Neural crest cell (in vitro differentiated cells): ENCODE data around the gene MICAL3. TPM values are rescaled to one million over a fixed set of nuclear protein-coding genes. Genes with fewer than 3 reads are reported as not detected.
"Not testable (repeated sequence)": the region's sequence is repeated elsewhere in the genome, so short reads cannot be mapped to it uniquely, and the experiment has no call there.

Source experiments
- DNase-seq: peaks from one replicate; pipeline ENCODE4 v3.0.0; 2021; ENCODE audit warnings: low read depth, mixed read lengths, low spot score
- H3K27ac Mint-ChIP-seq: one replicate; pipeline ENCODE4 v1.8.0; 2021; ENCODE audit warnings: mild to moderate bottlenecking, mixed read lengths; ENCODE audit not compliant: unreplicated experiment
- H3K27me3 Mint-ChIP-seq: 2 replicates; pipeline ENCODE4 v1.8.0; 2021; ENCODE audit warnings: low read depth, mild to moderate bottlenecking, mixed read lengths
- H3K36me3 Mint-ChIP-seq: 2 replicates; pipeline ENCODE4 v1.8.0; 2021; ENCODE audit warnings: low read depth, mild to moderate bottlenecking, mixed read lengths
- H3K4me1 Mint-ChIP-seq: 2 replicates; pipeline ENCODE4 v1.8.0; 2021; ENCODE audit warnings: mixed read lengths
- H3K4me3 Mint-ChIP-seq: one replicate; pipeline ENCODE4 v1.8.0; 2021; ENCODE audit warnings: mild to moderate bottlenecking, mixed read lengths
- H3K9me3 Mint-ChIP-seq: 2 replicates; pipeline ENCODE4 v1.8.0; 2021; ENCODE audit warnings: mixed read lengths
- total RNA-seq: library from RNA; stranded (reverse); gene quantifications from 2 replicates; pipeline ENCODE4 v1.2.1, GENCODE V29; 2021
- TF ChIP-seq, protein P1 (sequence below): fragments of 200-600 bp; sonication (generic); conservative IDR thresholded peaks from 2 replicates; pipeline ENCODE4 v1.5.0; 2021; ENCODE audit warnings: antibody characterized with exemption, mild to moderate bottlenecking

Gene MICAL3
- total RNA-seq, 1 donor from 2014 or later: 84.5 TPM

DNA sequence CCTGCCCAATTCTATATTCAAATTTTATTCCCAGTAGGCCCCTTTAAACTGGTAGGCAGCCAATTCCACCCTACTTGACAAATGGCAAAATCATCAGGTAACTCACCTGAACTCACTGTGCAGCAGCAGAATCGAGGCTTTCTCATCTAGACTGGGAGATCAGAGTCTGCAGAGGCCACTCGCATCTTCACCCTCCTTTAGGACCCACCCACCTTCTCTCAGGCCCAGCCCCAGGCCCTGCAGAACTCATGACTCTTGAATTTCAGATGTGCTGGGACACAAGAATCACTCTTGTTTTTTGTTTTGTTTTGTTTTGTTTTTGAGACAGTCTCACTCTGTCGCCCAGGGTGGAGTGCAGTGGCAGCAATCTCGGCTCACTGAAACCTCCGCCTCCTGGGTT, 38.8 kb downstream of the MICAL3 start:
- TF ChIP-seq, protein P1, sequence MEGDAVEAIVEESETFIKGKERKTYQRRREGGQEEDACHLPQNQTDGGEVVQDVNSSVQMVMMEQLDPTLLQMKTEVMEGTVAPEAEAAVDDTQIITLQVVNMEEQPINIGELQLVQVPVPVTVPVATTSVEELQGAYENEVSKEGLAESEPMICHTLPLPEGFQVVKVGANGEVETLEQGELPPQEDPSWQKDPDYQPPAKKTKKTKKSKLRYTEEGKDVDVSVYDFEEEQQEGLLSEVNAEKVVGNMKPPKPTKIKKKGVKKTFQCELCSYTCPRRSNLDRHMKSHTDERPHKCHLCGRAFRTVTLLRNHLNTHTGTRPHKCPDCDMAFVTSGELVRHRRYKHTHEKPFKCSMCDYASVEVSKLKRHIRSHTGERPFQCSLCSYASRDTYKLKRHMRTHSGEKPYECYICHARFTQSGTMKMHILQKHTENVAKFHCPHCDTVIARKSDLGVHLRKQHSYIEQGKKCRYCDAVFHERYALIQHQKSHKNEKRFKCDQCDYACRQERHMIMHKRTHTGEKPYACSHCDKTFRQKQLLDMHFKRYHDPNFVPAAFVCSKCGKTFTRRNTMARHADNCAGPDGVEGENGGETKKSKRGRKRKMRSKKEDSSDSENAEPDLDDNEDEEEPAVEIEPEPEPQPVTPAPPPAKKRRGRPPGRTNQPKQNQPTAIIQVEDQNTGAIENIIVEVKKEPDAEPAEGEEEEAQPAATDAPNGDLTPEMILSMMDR: no peak
- Mint-ChIP-seq H3K27me3 (no peaks in the 10 kb centered on the region), H3K9me3 (no peaks in the 10 kb centered on the region), H3K4me1 (peaks cover 37% of the 10 kb centered on the region), H3K36me3 (no peaks in the 10 kb centered on the region), H3K27ac (peak overlapping the region; percentile 69), H3K4me3 (no peak overlapping the region)
- DNase-seq: no peak

DNA sequence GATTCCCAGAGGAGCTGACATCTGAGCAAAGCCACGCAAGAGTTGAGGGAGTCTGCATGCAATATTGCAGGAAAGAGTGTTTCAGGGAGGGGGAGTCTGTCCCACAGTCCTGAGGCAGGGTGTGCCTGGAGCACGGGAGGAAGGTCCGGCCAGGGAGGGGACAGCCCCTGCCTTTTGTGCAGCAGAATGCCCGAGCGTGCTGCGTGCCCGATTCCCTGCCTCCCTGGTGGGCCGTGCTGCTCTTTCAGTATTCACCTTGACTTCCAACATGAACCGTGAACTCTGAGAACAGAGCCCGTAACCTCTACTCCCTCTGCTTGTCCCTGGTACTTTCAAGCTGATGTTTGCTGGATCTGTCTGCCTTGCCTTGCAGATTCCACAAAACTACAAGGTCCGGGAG, 39.3 kb downstream of the MICAL3 start:
- peak overlapping the region; percentile 69 for H3K27ac Mint-ChIP-seq
- H3K4me1 Mint-ChIP-seq: peaks cover 42% of the 10 kb centered on the region
- not testable (repeated sequence) for H3K9me3 Mint-ChIP-seq, H3K4me3 Mint-ChIP-seq, DNase-seq, H3K36me3 Mint-ChIP-seq, H3K27me3 Mint-ChIP-seq

DNA sequence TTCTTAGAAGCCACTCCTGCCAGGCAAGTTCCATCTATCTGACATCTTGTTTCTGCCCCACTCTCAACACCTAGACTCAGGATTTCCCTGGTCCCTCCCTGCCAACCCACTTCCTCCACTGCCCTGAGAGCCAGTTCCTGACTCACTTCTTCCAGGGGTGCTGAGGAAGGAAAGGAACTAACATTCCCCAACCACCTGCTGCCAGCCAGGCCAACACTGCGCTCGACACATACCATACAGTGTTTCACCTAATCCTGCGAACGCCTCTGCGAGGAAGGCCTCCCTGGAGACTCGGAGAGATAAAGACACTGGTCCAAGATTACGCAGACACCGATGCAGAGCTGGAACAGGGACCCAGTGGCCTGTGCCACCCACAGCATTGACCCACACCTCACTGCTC, 40.2 kb downstream of the MICAL3 start:
- H3K27ac Mint-ChIP-seq: peak overlapping the region; percentile 40
- no peaks in the 10 kb centered on the region for H3K9me3 Mint-ChIP-seq
- TF ChIP-seq, protein P1: no peak
- H3K27me3 Mint-ChIP-seq: no peaks in the 10 kb centered on the region
- H3K4me3 Mint-ChIP-seq: no peak overlapping the region
- no peaks in the 10 kb centered on the region for H3K36me3 Mint-ChIP-seq
- DNase-seq: no peak
- peaks cover 35% of the 10 kb centered on the region for H3K4me1 Mint-ChIP-seq

DNA sequence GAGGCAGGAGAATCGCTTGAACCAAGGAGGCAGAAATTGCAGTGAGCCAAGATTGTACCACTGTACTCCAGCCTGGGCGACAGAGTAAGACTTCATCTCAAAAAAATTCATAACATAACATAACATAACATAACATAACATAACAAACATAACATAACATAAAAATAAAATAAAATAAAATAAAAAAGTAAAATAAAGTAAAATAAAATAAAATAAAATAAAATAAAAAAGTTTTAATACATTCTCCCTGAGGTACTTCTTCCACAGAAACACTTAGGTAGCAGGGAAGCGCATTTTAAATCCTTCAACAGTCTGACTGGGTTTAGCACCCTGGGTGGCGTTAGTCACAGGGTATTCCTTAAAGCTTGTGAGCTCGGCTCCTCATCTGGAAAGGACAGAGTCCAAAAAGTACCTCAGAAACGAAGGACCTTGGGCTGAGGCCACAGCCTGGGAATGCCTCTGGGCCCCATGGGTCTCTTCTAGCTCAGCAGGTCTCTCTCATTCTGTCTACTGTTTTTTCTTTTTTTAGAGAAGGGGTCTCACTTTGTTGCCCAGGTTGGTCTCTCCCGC, 41.7 kb downstream of the MICAL3 start:
- Mint-ChIP-seq H3K36me3 (no peaks in the 10 kb centered on the region), H3K4me1 (peaks cover 32% of the 10 kb centered on the region), H3K9me3 (peaks cover 2% of the 10 kb centered on the region), H3K27me3 (no peaks in the 10 kb centered on the region), H3K4me3 (no peak overlapping the region), H3K27ac (no peak overlapping the region)
- DNase-seq: no peak
- TF ChIP-seq, protein P1: no peak

DNA sequence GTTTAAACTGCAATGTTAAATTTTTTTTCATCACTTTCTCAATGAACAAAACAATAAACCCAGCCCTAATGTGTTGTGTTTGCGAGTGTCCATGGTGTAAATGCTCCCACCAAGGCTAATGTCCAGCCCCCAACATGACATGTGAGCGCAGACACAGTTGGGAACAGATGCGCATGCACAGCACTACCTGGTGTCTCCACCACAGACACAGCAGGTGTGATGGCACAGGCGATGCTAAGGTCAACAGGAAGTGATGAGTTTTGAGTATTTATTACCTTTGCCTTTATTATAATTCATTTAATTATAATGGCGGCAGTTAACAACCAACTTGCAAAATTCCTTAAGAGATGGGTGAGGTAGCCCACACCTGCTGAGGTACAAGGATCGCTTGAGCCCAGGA, 42.9 kb downstream of the MICAL3 start:
- no peaks in the 10 kb centered on the region for H3K27me3 Mint-ChIP-seq
- DNase-seq: no peak
- H3K4me3 Mint-ChIP-seq: no peak overlapping the region
- TF ChIP-seq, protein P1: no peak
- peaks cover 32% of the 10 kb centered on the region for H3K4me1 Mint-ChIP-seq
- H3K27ac Mint-ChIP-seq: no peak overlapping the region
- H3K9me3 Mint-ChIP-seq: peaks cover 2% of the 10 kb centered on the region
- no peaks in the 10 kb centered on the region for H3K36me3 Mint-ChIP-seq

DNA sequence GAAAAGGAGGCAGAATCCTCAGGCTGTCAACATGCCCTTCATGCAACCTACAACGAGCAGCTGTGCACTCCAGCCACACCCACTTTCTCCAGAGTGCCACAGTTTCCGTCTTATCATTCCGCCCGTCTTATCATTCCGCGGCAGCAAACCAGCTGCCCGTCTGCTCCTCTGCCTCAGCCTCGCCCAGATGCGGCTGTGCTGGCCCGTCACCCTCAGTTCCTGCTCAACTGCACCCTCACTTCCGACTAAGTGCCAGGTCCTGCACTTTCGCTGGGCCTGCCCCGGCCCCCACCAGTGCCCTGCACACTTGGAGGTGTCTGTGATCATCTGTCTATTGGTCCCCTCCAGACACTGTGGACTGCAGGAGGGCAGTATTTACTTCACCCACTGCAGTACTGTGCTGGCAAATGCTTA, 43.7 kb downstream of the MICAL3 start:
- no peak overlapping the region for H3K4me3 Mint-ChIP-seq
- H3K4me1 Mint-ChIP-seq: peaks cover 32% of the 10 kb centered on the region

More for the DNA sequence above, 43.7 kb downstream of the MICAL3 start:
- Mint-ChIP-seq H3K27me3 (no peaks in the 10 kb centered on the region), H3K36me3 (no peaks in the 10 kb centered on the region), H3K27ac (no peak overlapping the region), H3K9me3 (peaks cover 2% of the 10 kb centered on the region)
- no peak for DNase-seq
- TF ChIP-seq, protein P1: no peak
